PC-3 (cell line): Measurements from ENCODE around the gene KCNK4.

Source experiments
- CTCF ChIP-seq: fragments of 300-600 bp; sonication (generic); conservative IDR thresholded peaks from 2 replicates; pipeline ENCODE4 v1.5.1; 2017; ENCODE audit warnings: antibody characterized with exemption, low read depth, mild to moderate bottlenecking, low read length
- EZH2 ChIP-seq: fragments of 300-600 bp; sonication (generic); IDR thresholded peaks from one replicate; pipeline ENCODE4 v1.6.1; 2017; ENCODE audit warnings: antibody characterized with exemption, mild to moderate bottlenecking, low read length; ENCODE audit not compliant: unreplicated experiment

GRCh38 chr11:64284962-64285884 lies 5.9 kb upstream of the KCNK4 start, which contains the start of gene GPR137:
- TF ChIP-seq CTCF: no peak
- TF ChIP-seq EZH2: no peak
